Measurements from ENCODE around the gene RELL1. TPM values are rescaled to one million over a fixed set of nuclear protein-coding genes. Genes with fewer than 3 reads are reported as not detected.

The RELL1 gene
- total and polyA plus RNA-seq, 2 donors (not counting 1 experiment from before 2014, with no cell fraction given) = 0.64 to 3.2 TPM

DNA sequence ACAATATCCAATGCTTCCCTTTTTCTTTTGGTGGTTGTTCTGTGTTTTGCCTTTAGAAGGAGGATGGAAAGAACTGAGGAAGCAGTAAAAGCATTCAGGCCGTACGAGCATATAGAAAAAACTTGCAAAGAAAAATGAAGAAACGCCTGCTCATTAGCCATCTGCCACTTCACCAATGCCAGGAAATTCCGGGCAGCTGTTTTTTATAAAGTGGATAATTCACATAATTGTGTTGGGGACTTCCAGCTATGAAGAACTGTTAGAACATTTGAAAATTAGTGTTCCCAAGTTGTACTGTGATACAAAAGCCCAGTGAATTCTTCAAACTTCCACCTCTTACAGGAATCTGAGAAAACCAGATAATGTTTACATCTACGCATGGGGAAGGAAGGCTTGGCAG, 11.7 kb downstream of the RELL1 start:
- Histone ChIP-seq H3K36me3 (replicated peaks in 1 of 2; ENCODE audit: control extremely low read depth in 1 of 2, control insufficient read depth in 1 of 2, extremely low read depth in 1 of 2, insufficient read depth in 2 of 2, low read length in 1 of 2) (peaks cover 0 to 1% of the 10 kb centered on the region in 2 experiments), H3K4me1 (ENCODE audit: control insufficient read depth in 2 of 2, insufficient read depth in 2 of 2, low read length in 2 of 2) (peaks cover 21% of the 10 kb centered on the region in 2 donors), H3K4me2 (replicated peaks; ENCODE audit: low read depth, low read length, poor library complexity, severe bottlenecking) (no peak overlapping the region), H3K79me2 (ENCODE audit: control insufficient read depth, insufficient read depth, low read length) (peaks cover 5% of the 10 kb centered on the region), H2AFZ (ENCODE audit: insufficient read depth, low read depth, low read length, poor library complexity, severe bottlenecking) (no peak overlapping the region), H3K9me3 (ENCODE audit: control extremely low read depth in 1 of 3, control insufficient read depth in 2 of 3, insufficient read depth in 1 of 3, low read length in 2 of 3) (no peaks in the 10 kb centered on the region), H3K4me3 (ENCODE audit: control extremely low read depth in 1 of 5, extremely low read depth in 1 of 5, insufficient read depth in 1 of 5, low read depth in 2 of 5, low read length in 4 of 5) (no peak overlapping the region), H4K20me1 (ENCODE audit: control insufficient read depth, insufficient read depth, low read length, poor library complexity, severe bottlenecking) (no peaks in the 10 kb centered on the region), H3K9ac (ENCODE audit: low read length) (no peak overlapping the region), H3K27me3 (replicated peaks in 1 of 4; ENCODE audit: control extremely low read depth in 1 of 4, control insufficient read depth in 3 of 4, insufficient read depth in 4 of 4, low read length in 3 of 4) (peaks cover 0 to 4% (median 0%) of the 10 kb centered on the region in 4 experiments), H3K27ac (ENCODE audit: low read length in 2 of 2) (no peak overlapping the region)
- CTCF ChIA-PET = interaction anchor here (1.0 kb wide), 1 partner anchor 71 kb away, joined by 3 read pairs; no protein-coding TSS in a partner anchor
- no CpG with 5 or more reads among the region's 5 CpGs for WGBS (ENCODE audit: insufficient coverage)
- no peak for ATAC-seq (ENCODE audit: low read depth)
- H3K4me3 Mint-ChIP-seq = no peak overlapping the region
- no peak for DNase-seq
- TF ChIP-seq EZH2 (IDR thresholded peaks at IDR 0.05; ENCODE audit: borderline replicate concordance, insufficient read depth, low read depth, low read length, poor library complexity, severe bottlenecking) = no peak
- TF ChIP-seq, protein P1, sequence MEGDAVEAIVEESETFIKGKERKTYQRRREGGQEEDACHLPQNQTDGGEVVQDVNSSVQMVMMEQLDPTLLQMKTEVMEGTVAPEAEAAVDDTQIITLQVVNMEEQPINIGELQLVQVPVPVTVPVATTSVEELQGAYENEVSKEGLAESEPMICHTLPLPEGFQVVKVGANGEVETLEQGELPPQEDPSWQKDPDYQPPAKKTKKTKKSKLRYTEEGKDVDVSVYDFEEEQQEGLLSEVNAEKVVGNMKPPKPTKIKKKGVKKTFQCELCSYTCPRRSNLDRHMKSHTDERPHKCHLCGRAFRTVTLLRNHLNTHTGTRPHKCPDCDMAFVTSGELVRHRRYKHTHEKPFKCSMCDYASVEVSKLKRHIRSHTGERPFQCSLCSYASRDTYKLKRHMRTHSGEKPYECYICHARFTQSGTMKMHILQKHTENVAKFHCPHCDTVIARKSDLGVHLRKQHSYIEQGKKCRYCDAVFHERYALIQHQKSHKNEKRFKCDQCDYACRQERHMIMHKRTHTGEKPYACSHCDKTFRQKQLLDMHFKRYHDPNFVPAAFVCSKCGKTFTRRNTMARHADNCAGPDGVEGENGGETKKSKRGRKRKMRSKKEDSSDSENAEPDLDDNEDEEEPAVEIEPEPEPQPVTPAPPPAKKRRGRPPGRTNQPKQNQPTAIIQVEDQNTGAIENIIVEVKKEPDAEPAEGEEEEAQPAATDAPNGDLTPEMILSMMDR (IDR thresholded peaks at IDR 0.05) = no peak
- peaks cover 7% of the 10 kb centered on the region for H3K27me3 Mint-ChIP-seq
- no peak overlapping the region for H3K27ac Mint-ChIP-seq
- no peaks in the 10 kb centered on the region for H3K9me3 Mint-ChIP-seq (ENCODE audit: insufficient read depth)
- intact Hi-C loops (cut with micrococcal nuclease) = no loop called here
- POLR2A ChIA-PET = no interaction called here
- peaks cover 26% of the 10 kb centered on the region for H3K4me1 Mint-ChIP-seq

DNA sequence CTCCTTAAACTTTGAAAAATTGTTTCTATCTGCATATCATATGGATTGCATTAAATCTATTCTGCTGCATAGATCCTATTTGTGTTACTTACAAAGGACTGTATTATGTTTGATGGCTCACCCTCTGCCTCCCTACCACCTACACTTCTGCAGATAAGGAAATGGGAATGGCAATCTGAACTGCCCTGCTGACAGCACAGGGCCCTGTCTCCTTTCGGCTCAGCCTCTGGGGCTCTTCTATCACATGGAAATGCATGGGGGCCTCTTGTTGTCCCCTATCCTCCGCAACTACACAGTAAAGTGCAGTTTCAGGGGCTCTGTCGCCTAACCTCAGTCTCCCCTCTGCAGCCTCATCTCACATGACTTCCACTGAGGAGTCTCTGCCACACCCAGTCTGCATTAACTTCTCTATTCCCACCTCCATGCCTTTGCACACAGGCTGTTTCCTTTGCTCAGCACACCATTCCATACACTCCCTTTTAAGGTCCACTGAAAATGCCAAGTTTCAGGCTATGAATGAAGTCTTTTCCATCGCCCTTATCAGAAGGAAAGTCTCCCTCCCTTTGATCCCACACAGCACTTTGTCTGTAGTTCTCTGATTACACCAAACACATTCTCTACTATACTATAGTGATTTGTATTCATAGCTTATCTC, 12.5 kb downstream of the RELL1 start:
- no peak overlapping the region for H3K4me3 Mint-ChIP-seq
- CTCF ChIA-PET = interaction anchor here (1.0 kb wide), 1 partner anchor 71 kb away, joined by 3 read pairs; no protein-coding TSS in a partner anchor

More for the DNA sequence above, 12.5 kb downstream of the RELL1 start:
- no peak for ATAC-seq (ENCODE audit: low read depth)
- H3K9me3 ChIP-seq (ENCODE audit: control extremely low read depth in 1 of 3, control insufficient read depth in 2 of 3, insufficient read depth in 1 of 3, low read length in 2 of 3) = no peaks in the 10 kb centered on the region
- no peak overlapping the region for H3K4me3 ChIP-seq (ENCODE audit: control extremely low read depth in 1 of 5, extremely low read depth in 1 of 5, insufficient read depth in 1 of 5, low read depth in 2 of 5, low read length in 4 of 5)
- WGBS (ENCODE audit: insufficient coverage) = 97% methylated on average over 3 of the region's 4 CpGs
- peaks cover 21% of the 10 kb centered on the region in 2 donors for H3K4me1 ChIP-seq (ENCODE audit: control insufficient read depth in 2 of 2, insufficient read depth in 2 of 2, low read length in 2 of 2)
- peaks cover 5% of the 10 kb centered on the region for H3K79me2 ChIP-seq (ENCODE audit: control insufficient read depth, insufficient read depth, low read length)
- Mint-ChIP-seq H3K9me3 (ENCODE audit: insufficient read depth) (no peaks in the 10 kb centered on the region), H3K27me3 (peaks cover 7% of the 10 kb centered on the region), H3K27ac (no peak overlapping the region), H3K4me1 (peaks cover 26% of the 10 kb centered on the region)
- no peak overlapping the region for H3K9ac ChIP-seq (ENCODE audit: low read length)
- H3K4me2 ChIP-seq (replicated peaks; ENCODE audit: low read depth, low read length, poor library complexity, severe bottlenecking) = no peak overlapping the region
- peaks cover 0 to under 1% (median 0%) of the 10 kb centered on the region in 4 experiments for H3K27me3 ChIP-seq (replicated peaks in 1 of 4; ENCODE audit: control extremely low read depth in 1 of 4, control insufficient read depth in 3 of 4, insufficient read depth in 4 of 4, low read length in 3 of 4)
- no peak overlapping the region for H2AFZ ChIP-seq (ENCODE audit: insufficient read depth, low read depth, low read length, poor library complexity, severe bottlenecking)
- no peaks in the 10 kb centered on the region for H4K20me1 ChIP-seq (ENCODE audit: control insufficient read depth, insufficient read depth, low read length, poor library complexity, severe bottlenecking)
- TF ChIP-seq, protein P1 (IDR thresholded peaks at IDR 0.05) = no peak
- no peak for TF ChIP-seq EZH2 (IDR thresholded peaks at IDR 0.05; ENCODE audit: borderline replicate concordance, insufficient read depth, low read depth, low read length, poor library complexity, severe bottlenecking)
- DNase-seq = no peak
- H3K27ac ChIP-seq (ENCODE audit: low read length in 2 of 2) = no peak overlapping the region
- POLR2A ChIA-PET = no interaction called here
- H3K36me3 ChIP-seq (replicated peaks in 1 of 2; ENCODE audit: control extremely low read depth in 1 of 2, control insufficient read depth in 1 of 2, extremely low read depth in 1 of 2, insufficient read depth in 2 of 2, low read length in 1 of 2) = peaks cover 0 to 1% of the 10 kb centered on the region in 2 experiments
- intact Hi-C loops (cut with micrococcal nuclease) = no loop called here

Data from B cell (primary cell).